CD4-positive, alpha-beta T cell (primary cell): ENCODE results near the gene KRTAP10-8. TPM values are rescaled to one million over a fixed set of nuclear protein-coding genes. Genes with fewer than 3 reads are reported as not detected.
"Not testable (repeated sequence)": the region's sequence is repeated elsewhere in the genome, so short reads cannot be mapped to it uniquely, and the experiment has no call there.

Experiments
- ATAC-seq: fragments of 200-7000 bp; cut with Tn5 transposase; one replicate; pipeline ENCODE4 v1.10.0; 2022; ENCODE audit warnings: mild to moderate bottlenecking; ENCODE audit not compliant: poor library complexity
- CTCF ChIA-PET: fragments of 350-600 bp; sonication (Branson Sonifier 250); formaldehyde crosslinking; loops from one replicate; lab custom pipeline; 2021; ENCODE audit warnings: antibody characterized with exemption, inconsistent platforms; lab: Charles Lee
- POLR2A ChIA-PET: fragments of 350-600 bp; sonication (Branson Sonifier 250); formaldehyde crosslinking; loops from one replicate; lab custom pipeline; 2021; ENCODE audit warnings: antibody characterized with exemption, inconsistent platforms; lab: Charles Lee
- DNase-seq, 14 experiments: peaks; one replicate each; pipeline ENCODE4 v3.0.0-alpha.2; 2013 to 2020; ENCODE audit warnings: mixed read lengths in 2 of 14
- H3K27ac ChIP-seq, 2 donors: one replicate each; pipeline versions ENCODE4 v1.5.1 to v1.7.0; 2013; ENCODE audit warnings: low read length in 2 of 2, low read depth in 1 of 2, mild to moderate bottlenecking in 1 of 2
- H3K27me3 ChIP-seq, 2 experiments: 1 replicate in 1 of 2; 2 replicates in 1 of 2; pipeline versions ENCODE4 v1.6.1 to v1.7.0; 2013; ENCODE audit warnings: low read length in 2 of 2, control low read depth in 1 of 2, mild to moderate bottlenecking in 1 of 2, moderate library complexity in 1 of 2; ENCODE audit not compliant: insufficient read depth in 2 of 2, control insufficient read depth in 1 of 2
- H3K36me3 ChIP-seq: one replicate; pipeline ENCODE4 v1.6.1; 2013; ENCODE audit warnings: low read length, control low read depth; ENCODE audit not compliant: insufficient read depth
- H3K4me1 ChIP-seq: one replicate; pipeline ENCODE4 v1.6.1; 2013; ENCODE audit warnings: low read length, control low read depth; ENCODE audit not compliant: insufficient read depth
- H3K4me3 ChIP-seq: one replicate; pipeline ENCODE4 v1.5.1; 2013; ENCODE audit warnings: mild to moderate bottlenecking, low read length, moderate library complexity
- H3K9me3 ChIP-seq, 2 experiments: 1 replicate in 1 of 2; 2 replicates in 1 of 2; pipeline versions ENCODE4 v1.6.1 to v1.7.0; 2013; ENCODE audit warnings: low read length in 2 of 2, mild to moderate bottlenecking in 2 of 2, control low read depth in 1 of 2, moderate library complexity in 1 of 2; ENCODE audit not compliant: control insufficient read depth in 1 of 2, insufficient read depth in 1 of 2
- H3K27ac Mint-ChIP-seq: one replicate; pipeline ENCODE4 v1.8.0; 2020; ENCODE audit warnings: mixed read lengths
- H3K27me3 Mint-ChIP-seq: one replicate; pipeline ENCODE4 v1.8.0; 2021; ENCODE audit warnings: mixed read lengths
- H3K36me3 Mint-ChIP-seq: one replicate; pipeline ENCODE4 v1.8.0; 2021; ENCODE audit warnings: low read depth, mixed read lengths
- H3K4me1 Mint-ChIP-seq: one replicate; pipeline ENCODE4 v1.8.0; 2021; ENCODE audit warnings: low read depth, mixed read lengths
- H3K4me3 Mint-ChIP-seq: one replicate; pipeline ENCODE4 v1.8.0; 2020; ENCODE audit warnings: mild to moderate bottlenecking, mixed read lengths
- H3K9me3 Mint-ChIP-seq: one replicate; pipeline ENCODE4 v1.8.0; 2020; ENCODE audit warnings: mixed read lengths
- CTCF ChIP-seq: fragments of 200-600 bp; IDR thresholded peaks from one replicate; pipeline ENCODE4 v1.8.0; 2022; ENCODE audit warnings: antibody characterized with exemption, mild to moderate bottlenecking
- intact Hi-C, 2 experiments: fragments of 100-400 bp; cut with DNase I in 1 of 2; cut with micrococcal nuclease in 1 of 2; formaldehyde crosslinking; loops; one replicate each; pipeline versions ENCODE4 v1.15.1 to v1.9.0; 2023 to 2025; cut with DNase I, micrococcal nuclease
- total RNA-seq, 174 experiments: library from RNA in 2 of 174; stranded (reverse) in 2 of 174; gene quantifications; one replicate each; pipeline ENCODE4 v1.2.3 and lab custom pipeline; 2021 to 2026

Gene KRTAP10-8
- total RNA-seq, 2 experiments from 2014 or later, result not detected

DNA sequence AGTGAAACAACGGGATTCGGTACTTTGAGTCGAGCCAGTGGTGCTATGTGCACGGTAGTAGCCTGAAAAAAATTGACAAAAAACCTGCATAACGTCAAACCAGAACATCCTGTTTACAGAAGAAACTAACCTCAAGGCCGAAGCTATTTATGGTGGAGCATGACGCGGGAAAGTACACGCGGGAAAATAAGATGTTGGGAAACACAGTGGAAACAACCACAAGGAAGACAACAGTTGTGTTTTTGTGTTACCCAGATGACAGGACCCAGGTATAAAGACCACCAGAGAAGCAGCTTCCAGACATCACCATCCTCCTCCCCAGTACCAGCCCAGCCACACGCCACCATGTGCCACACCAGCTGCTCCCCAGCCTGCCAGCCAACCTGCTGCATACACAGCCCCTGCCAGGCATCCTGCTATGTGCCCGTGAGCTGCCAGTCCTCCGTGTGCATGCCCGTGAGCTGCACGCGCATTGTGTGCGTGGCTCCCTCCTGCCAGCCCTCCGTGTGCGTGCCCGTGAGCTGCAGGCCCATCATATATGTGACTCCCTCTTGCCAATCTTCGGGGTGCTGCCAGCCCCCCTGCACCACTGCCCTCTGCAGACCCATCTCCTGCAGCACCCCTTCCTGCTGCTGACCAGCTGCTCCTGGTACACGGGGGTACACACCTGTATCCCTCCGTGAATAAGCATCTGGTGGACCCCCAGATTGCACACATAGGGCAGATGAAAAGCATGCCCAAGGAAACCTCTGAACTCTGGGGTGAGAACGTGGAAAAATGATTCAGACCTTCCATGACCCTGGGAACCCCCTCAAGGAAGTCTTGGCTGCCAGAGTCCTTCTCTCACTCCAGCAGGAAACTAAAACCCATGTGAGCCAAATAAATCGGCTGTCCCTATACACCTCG is 46.0 kb downstream of the KRTAP10-8 start, which contains the start of gene KRTAP12-3:
Gene KRTAP12-3, plus strand, starts transcription at position 298 of the 906 bp plus-strand sequence. Its CDS starts 48 bp downstream, at position 346.
- peak; percentile 33 to 94 (median 60) for DNase-seq
- H3K27me3 ChIP-seq, result no peaks in the 10 kb centered on the region
- H3K27ac Mint-ChIP-seq, result peak within 1 kb of the TSS; percentile 92
- H3K27me3 Mint-ChIP-seq, result no peaks in the 10 kb centered on the region
- peaks cover 61% of the 10 kb centered on the region for H3K4me1 ChIP-seq
- peak; percentile 66 for ATAC-seq
- no peak for TF ChIP-seq CTCF
- peaks cover 25% of the 10 kb centered on the region for H3K9me3 Mint-ChIP-seq
- ChIA-PET CTCF (interaction anchor here (0.9 kb wide), 1 partner anchor 59 kb away, joined by 3 read pairs; no protein-coding TSS in a partner anchor), POLR2A (interaction anchor here (0.6 to 2.1 kb wide), 22 partner anchors 9 to 422 kb away, joined by 3 to 40 read pairs (median 4); partner anchors contain the start of genes KRTAP12-2, PTTG1IP and TSPEAR)
- peaks cover 42% of the 10 kb centered on the region for H3K36me3 Mint-ChIP-seq
- intact Hi-C loops, result loop anchor here in 1 of 2 experiments (2.0 to 5.0 kb wide), 3 partner anchors 35 to 111 kb away; no protein-coding TSS in a partner anchor
- H3K4me3 Mint-ChIP-seq, result peak within 1 kb of the TSS; percentile 43
- peaks cover 61% of the 10 kb centered on the region for H3K4me1 Mint-ChIP-seq
- no peaks in the 10 kb centered on the region for H3K36me3 ChIP-seq
- H3K4me3 ChIP-seq, result peak within 1 kb of the TSS; percentile 8
- H3K27ac ChIP-seq, result peak within 1 kb of the TSS; percentile 73 to 75
- peaks cover 14 to 38% of the 10 kb centered on the region in 2 experiments for H3K9me3 ChIP-seq

DNA sequence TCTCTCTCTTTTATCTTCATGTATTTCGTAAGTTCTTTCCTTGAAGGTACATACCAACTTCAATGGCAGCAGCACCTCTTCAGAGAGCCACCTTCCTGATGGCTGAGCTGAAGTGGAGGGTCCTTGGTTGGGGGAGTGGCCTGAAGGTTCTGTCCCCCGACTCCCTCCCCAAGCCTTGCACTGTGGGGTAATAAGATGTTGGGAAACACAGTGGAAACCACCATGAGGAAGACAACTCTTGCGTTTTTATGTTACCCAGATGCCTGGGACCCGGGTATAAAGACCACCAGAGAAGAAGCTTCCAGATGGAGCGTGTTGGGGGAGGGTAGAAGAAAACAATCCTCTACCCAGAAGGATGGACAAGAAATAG is 46.6 kb downstream of the KRTAP10-8 start:
- H3K27me3 ChIP-seq, result no peaks in the 10 kb centered on the region
- no peak for TF ChIP-seq CTCF
- H3K9me3 ChIP-seq, result peaks cover 14 to 33% of the 10 kb centered on the region in 2 experiments
- Mint-ChIP-seq H3K9me3 (peaks cover 25% of the 10 kb centered on the region), H3K36me3 (peaks cover 41% of the 10 kb centered on the region), H3K4me3 (peak overlapping the region; percentile 43), H3K27ac (peak overlapping the region; percentile 92), H3K4me1 (peaks cover 57% of the 10 kb centered on the region), H3K27me3 (no peaks in the 10 kb centered on the region)
- ATAC-seq (no peak), DNase-seq (peak in 1 of 14 experiments; percentile 7)
- peak overlapping the region; percentile 73 to 75 for H3K27ac ChIP-seq
- intact Hi-C loops, result loop anchor here in 1 of 2 experiments (5.0 kb wide), 1 partner anchor 111 kb away; no protein-coding TSS in a partner anchor
- peaks cover 58% of the 10 kb centered on the region for H3K4me1 ChIP-seq
- no peaks in the 10 kb centered on the region for H3K36me3 ChIP-seq
- no peak overlapping the region for H3K4me3 ChIP-seq
- POLR2A ChIA-PET, result interaction anchor here (1.2 to 2.1 kb wide), 7 partner anchors 9 to 215 kb away, joined by 4 to 40 read pairs (median 9); partner anchors contain the start of genes KRTAP12-2, PTTG1IP and TSPEAR
- CTCF ChIA-PET, result interaction anchor here (0.9 kb wide), 1 partner anchor 60 kb away, joined by 3 read pairs; no protein-coding TSS in a partner anchor

DNA sequence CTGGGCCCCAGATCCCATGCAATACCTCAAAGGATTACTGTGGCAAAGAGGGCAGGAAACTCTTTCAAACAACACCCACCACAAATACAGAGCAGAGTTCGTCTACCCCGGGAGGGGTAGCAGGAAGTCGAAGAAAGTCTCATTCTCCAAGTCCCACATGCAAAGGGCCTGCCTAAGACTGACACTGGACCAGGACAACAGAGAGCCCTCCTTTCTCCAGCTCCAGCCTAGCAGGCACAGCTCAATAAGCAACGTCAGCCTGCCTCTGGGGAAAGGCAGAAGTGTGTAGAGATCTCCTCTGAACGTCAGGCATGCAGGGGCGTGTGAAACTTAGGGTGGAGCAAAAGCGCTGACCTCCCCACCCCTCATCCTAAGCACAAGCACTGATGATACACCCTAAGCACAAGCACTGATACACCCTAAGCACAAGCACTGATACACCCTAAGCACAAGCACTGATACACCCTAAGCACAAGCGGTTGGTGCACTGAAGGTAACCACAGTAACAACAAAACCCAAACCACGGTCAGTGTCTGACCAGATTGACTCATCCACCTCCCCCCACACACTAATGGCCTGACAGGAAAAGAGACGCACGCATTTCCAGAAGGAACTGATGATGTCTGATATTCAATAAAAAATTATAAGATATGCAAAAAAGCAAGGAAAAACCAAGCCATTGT is 47.2 kb downstream of the KRTAP10-8 start:
- no peak overlapping the region for H3K4me3 ChIP-seq
- ChIA-PET POLR2A (interaction anchor here (1.8 to 2.1 kb wide), 3 partner anchors 8 to 52 kb away, joined by 7 to 40 read pairs (median 18); partner anchors contain the start of genes KRTAP12-2 and TSPEAR), CTCF (no interaction called here)
- no peaks in the 10 kb centered on the region for H3K27me3 ChIP-seq
- peaks cover 14 to 28% of the 10 kb centered on the region in 2 experiments for H3K9me3 ChIP-seq
- H3K36me3 ChIP-seq, result no peaks in the 10 kb centered on the region
- DNase-seq (peak in 6 of 14 experiments; percentile 7 to 82 (median 46)), ATAC-seq (peak; percentile 14)
- H3K4me1 Mint-ChIP-seq, result peaks cover 52% of the 10 kb centered on the region
- peak overlapping the region; percentile 92 for H3K27ac Mint-ChIP-seq
- no peaks in the 10 kb centered on the region for H3K27me3 Mint-ChIP-seq
- H3K36me3 Mint-ChIP-seq, result peaks cover 36% of the 10 kb centered on the region
- H3K9me3 Mint-ChIP-seq, result peaks cover 24% of the 10 kb centered on the region
- H3K4me3 Mint-ChIP-seq, result peak overlapping the region; percentile 43
- no peak for TF ChIP-seq CTCF
- H3K27ac ChIP-seq, result peak overlapping the region; percentile 73 to 75
- H3K4me1 ChIP-seq, result peaks cover 53% of the 10 kb centered on the region
- intact Hi-C loops, result loop anchor here in 1 of 2 experiments (5.0 kb wide), 1 partner anchor 112 kb away; no protein-coding TSS in a partner anchor

DNA sequence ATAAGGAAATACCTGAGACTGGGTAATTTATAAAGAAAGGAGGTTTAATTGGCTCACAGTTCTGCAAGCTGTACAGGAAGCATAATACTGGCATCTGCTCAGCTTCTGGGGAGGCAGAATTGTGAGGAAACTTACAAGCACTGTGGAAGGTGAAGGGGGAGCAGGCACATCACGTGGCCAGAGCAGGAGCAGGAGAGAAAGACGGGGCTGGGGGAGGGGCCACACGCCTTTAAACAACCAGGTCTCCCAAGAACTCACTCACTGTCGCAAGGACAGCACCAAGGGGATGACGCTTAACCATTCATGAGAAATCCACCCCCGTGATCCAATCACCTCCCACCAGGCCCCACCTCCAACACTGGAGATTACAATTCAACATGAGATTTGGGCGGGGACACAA is 49.7 kb downstream of the KRTAP10-8 start:
- Mint-ChIP-seq H3K9me3 (peaks cover 21% of the 10 kb centered on the region), H3K36me3 (peaks cover 26% of the 10 kb centered on the region), H3K4me1 (peaks cover 38% of the 10 kb centered on the region)
- Histone ChIP-seq H3K9me3 (peaks cover 5 to 11% of the 10 kb centered on the region in 2 experiments), H3K4me1 (peaks cover 31% of the 10 kb centered on the region)
- intact Hi-C loops, H3K36me3 ChIP-seq, H3K27ac Mint-ChIP-seq, H3K27me3 Mint-ChIP-seq, H3K4me3 ChIP-seq, POLR2A ChIA-PET, DNase-seq, CTCF ChIA-PET, H3K4me3 Mint-ChIP-seq, ATAC-seq, H3K27ac ChIP-seq, H3K27me3 ChIP-seq: not testable (repeated sequence)
